ENCODE data around the gene CXorf58.
"Not testable (repeated sequence)": the region's sequence is repeated elsewhere in the genome, so short reads cannot be mapped to it uniquely, and the experiment has no call there.

CXorf58 gene

DNA sequence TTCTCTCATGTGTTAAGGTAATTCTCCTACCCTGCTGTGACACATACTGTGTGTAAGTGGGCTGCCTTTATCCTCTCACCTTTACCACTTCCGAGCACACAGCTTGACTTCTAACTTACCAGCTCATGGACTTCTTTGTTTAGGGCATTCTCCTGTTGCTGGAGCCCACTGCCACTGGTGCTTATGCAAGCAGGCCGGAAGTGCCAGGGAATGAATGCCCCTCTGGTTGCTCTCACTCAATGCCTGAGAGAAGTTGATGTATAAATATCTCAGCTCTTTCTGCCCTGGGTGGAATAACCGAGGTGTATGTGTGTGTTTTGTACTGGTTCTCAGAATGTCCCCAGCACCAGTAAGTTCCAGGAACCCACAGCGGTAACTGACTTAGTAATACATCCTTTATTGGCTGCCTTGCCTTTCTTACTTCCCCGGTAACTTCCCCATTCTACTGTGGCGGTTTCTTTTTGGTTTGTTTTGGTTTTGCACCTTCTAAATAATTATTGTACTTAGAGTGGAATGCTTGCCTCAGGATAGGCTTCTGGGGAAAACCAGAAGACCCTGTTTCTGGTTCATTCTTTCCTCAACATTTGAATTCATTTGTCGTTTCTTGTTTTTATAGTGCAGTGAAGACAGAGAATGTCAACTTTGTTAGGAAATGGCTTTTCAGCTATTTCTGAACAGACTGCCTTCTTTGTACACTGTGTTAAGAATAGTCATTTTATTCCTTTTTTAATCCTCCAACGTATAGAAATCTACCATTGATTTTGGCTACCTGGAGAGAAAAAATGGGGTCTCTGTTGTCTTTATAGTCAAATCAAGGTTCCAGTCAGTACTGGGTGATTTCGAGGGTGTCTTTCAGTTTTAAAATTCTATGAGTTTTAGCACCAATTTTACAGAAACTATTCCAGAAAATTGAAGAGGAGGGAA, 45.4 kb downstream of the CXorf58 start:
- DNase-seq (ENCODE audit: low spot score), result no peak

DNA sequence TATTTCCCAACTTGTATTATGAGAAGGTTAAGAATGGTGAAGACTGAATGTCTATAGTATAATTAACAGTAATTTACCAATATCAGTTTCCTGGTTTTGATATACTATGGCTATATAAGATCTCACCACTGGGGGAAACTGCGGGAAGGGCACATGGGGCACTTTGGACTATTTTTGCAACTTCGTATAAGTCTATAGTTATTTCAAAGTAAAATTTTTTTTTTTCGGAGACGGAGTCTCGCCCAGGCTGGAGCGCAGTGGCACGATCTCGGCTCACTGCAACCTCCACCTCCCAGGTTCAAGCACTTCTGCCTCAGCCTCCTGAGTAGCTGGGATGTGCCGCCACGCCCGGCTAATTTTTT, 46.1 kb downstream of the CXorf58 start:
- DNase-seq (ENCODE audit: low spot score), result no peak

DNA sequence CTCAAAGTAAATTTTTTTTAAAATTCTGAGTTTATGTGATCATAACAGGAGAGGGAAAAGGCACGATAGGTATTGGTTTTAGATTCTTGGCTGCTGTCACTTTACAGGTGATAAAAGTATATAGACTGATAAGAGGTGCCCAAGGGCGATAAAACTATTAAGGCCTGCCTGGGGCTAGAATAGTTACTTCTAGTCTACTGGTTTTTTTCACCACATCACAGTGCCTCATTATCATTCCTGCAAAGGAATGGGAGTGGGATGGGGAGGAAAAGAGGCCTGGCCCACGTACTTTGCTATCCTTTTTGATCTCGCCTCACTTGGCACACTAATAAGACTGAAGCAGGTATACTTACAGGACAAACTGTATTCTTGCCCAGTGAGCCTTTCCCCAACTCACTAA, 46.6 kb downstream of the CXorf58 start:
- no peak for DNase-seq (ENCODE audit: low spot score)

DNA sequence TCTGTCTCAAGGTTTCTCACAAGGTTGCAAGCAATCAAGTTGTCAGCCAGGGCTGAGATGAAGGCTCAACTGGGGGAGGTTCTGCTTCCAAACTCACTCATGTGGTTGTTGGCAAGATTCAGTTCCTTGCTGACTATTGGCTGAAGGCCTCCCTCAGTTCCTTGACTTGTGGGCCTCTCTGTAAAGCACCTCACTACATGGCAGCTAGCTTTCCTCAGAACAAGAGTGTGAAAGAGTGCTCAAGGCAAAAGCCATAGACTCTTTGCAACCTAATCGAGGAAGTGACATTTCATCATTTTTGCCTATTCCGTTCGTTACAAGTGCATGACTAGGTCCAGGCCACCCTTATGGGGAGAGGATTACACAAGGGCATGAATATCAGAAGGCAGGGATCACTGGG, 52.0 kb downstream of the CXorf58 start:
- no peak for DNase-seq (ENCODE audit: low spot score)

DNA sequence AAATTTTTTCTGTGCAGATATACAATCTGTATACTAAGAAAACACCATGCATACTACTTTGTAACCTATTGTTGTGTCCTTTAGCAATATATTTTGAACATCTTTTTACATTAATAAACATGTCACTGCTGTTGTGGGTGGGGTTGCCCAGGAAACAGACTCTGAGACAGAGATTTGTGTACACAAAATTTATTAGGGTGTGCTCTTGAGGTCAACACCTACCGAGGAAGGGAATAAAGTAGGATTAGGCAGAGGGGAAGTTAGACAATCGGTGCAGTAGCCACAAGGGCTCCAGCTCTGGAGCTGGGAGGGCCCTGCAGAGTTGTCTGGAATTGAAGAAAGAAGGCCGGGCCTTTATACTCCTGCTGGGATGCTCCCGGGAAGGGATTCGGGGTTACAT, 56.4 kb downstream of the CXorf58 start:
- DNase-seq (ENCODE audit: low spot score), result no peak

DNA sequence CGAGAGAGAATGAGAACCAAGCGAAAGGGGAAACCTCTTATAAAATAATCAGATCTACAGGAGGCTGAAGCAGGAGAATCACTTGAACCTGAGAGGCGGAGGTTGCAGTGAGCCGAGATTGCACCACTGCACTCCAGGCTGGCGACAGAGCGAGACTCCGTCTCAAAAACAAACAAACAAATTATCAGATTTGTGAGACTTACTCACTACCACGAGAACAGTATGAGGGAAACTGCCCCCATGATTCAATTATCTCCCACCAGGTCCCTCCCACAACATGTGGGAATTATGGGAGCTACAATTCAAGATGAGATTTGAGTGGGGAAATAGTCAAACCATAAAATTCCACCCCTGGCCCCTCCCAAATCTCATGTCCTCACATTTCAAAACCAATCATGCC, 57.8 kb downstream of the CXorf58 start:
- DNase-seq (ENCODE audit: low spot score), result not testable (repeated sequence)

DNA sequence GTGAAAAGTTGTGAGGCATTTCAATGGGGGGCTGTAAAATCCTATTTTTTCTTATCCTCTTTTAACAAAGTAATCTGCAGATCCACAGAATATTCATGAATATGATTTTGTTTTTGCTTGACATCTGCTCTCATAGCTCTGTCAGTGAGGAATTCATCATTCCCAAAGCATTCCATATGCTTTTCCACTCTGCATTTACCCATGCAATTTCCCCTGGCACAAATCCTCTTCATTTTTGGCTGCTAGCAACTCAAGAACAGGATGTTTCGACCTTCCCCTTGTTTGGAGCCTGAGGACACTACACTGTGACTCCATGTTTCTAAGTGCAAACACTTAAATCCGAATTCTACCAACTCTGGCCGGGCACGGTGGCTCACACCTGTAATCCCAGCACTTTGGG, 70.7 kb downstream of the CXorf58 start:
- DNase-seq (ENCODE audit: low spot score), result no peak

DNA sequence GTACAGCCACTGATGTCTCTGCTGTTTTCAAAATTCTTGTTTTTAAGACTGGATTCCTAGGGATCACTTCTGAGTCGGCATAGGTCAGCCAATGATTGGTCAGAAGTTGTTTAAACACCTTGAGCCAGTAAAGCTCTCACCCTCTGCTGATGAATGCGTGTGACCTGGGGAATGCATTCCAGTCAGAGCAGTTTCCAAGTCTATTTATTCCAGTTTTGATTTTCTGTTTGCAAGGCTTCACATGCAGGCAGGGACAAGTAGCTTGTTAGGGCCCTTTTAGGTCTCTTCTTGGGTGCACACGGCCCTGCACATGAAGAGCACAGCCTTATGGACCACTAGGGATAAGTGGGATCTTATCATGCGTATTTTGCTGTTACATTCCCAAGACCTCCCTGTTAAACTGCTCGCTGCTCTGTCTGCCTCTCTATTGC, 72.2 kb downstream of the CXorf58 start:
- no peak for DNase-seq (ENCODE audit: low spot score)

DNA sequence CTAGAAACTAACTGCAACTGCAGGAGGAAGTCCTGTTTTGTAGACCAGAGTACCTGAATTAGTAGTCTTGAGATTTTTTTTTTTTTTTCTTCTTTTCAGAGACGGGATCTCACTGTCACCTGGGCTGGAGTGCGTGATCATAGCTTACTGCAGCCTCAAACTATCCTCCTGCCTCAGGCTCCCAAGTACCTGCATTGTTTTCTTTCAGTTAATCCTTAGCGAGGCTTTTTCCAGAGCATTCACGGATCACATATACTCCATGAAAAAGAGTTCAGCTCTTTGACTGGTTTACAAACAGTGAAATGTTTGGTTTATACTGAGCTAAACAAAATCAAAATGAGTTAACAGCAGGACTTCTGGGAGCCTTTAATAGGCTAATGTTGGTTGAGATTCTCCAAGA, 73.4 kb downstream of the CXorf58 start:
- no peak for DNase-seq (ENCODE audit: low spot score)

DNA sequence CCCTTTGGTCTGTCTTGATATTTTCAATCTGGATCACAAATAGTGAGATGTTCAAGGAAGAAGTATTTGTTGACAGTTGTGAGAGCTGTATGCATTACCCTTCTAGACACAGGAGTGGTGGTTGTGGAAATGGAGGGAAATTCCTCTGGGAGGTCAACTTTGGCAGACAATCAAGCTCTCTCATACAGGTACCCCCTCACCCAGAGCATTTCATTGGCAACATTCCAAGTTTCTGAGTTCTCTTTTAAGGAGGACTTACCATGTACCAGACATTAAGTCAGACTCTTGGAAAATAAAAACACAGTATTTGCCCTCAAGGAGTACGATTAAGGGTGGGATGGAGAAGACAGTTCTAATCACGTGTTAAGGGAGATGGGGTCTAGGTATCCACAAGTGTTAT, 73.9 kb downstream of the CXorf58 start:
- no peak for DNase-seq (ENCODE audit: low spot score)

DNA sequence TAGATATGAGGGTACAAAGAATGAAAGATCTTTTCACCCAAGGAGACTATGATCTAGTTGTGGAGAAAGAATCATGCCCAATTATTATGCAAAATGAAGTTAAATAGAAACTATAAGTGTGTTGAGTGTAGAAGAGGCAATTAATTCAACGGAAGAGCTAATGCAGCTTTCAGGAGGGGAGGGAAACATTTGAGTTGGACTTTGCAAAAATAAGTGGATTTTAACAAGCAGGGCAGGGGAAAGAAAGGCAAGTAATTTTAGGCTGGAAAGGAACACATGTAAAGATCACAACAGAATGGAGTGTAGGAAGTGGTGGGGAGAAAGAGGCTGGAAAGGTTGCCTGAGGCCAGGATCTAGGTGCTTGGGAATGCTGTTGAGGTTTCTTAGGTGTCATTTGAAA, 75.1 kb downstream of the CXorf58 start:
- DNase-seq (ENCODE audit: low spot score), result no peak

All from COLO829 (cell line).